ENCODE results near the gene CCDC32.

Gene CCDC32

GRCh38 chr15:40565333-40566238 lies 744 bp upstream of the CCDC32 start:
- no peak for DNase-seq (ENCODE audit: low read depth)

GRCh38 chr15:40563426-40563825 lies 1.4 kb downstream of the CCDC32 start:
- DNase-seq (ENCODE audit: low read depth) = no peak

DNA sequence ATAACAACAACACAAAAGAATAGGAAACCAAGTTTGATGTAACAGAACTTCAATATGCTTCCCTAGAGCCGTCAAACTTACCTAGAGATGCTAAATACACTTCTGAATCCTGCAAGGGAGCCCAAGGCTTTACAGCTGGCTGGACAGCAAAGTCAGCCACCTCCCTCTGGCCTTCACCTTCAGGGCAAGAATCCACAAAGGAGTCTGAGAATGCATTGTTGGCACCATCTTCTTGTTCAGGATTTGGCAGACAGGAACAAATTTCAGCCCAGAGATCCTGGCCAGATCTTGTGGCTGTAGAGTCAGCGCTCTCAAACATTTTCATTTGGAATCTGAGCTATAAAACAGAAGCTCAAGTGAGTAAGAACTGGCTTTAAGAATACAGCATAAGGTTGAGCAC lies 2.2 kb downstream of the CCDC32 start:
- DNase-seq (ENCODE audit: low read depth) = no peak

GRCh38 chr15:40558952-40559742 lies 5.7 kb downstream of the CCDC32 start:
- DNase-seq (ENCODE audit: low read depth) = no peak

DNA sequence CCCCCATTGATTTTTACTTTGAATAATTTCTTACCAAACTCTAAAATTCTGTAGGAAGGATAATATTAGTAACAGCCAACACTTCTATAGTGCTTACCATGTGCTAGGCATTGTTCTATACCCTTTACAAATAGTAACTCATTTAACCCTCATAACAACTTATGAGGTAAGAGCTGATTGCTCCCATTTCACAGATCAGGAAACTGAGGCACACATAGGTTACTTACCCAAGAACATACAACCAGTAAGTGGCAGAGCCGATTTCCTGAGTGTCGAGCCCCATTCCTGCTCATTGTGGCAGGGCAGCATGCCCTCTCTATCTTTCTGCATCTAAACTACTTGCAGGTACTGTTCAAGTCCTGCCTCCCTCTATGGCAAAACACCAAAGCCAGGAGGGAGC lies 9.0 kb downstream of the CCDC32 start:
- DNase-seq (ENCODE audit: low read depth) = no peak

DNA sequence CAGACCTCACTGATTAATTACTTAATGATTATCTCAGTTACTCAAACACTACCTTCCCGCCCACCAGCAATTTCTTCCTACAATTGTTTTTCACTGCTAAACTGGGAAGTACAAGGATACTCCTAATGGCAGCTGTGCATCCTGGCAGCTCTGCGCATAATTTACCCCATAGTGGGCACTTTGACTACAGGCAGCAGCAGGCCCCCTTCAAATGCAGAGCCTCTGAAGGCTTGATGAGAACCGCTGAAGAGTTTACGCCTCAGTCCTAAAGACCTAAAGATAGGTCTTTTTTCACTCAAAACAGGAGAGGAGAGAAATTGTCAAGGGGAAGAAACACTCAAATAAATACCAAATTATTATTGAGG lies 10.7 kb downstream of the CCDC32 start:
- no peak for DNase-seq (ENCODE audit: low read depth)

GRCh38 chr15:40550341-40551037 lies 14.4 kb downstream of the CCDC32 start:
- no peak for DNase-seq (ENCODE audit: low read depth)

DNA sequence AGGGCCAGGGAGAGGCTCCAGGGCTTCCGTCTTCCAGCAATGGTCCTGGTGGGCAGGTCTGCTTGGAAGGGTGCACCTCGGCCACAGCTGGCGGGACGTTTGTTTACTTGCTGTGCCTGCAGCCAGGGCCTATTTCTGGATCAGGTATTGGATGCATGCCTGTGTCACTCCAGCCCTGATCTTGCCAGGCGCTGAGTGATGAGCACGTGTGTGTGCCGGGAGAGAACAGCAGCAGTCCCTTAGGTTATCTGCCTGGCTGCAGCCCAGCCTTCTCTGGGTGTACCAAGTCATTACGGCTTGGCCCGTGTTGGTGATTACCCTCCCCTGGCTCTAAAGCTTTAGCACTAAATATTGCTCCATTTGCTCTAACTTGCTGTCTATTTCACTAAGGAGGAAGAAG lies 14.9 kb downstream of the CCDC32 start:
- no peak for DNase-seq (ENCODE audit: low read depth)

DNA sequence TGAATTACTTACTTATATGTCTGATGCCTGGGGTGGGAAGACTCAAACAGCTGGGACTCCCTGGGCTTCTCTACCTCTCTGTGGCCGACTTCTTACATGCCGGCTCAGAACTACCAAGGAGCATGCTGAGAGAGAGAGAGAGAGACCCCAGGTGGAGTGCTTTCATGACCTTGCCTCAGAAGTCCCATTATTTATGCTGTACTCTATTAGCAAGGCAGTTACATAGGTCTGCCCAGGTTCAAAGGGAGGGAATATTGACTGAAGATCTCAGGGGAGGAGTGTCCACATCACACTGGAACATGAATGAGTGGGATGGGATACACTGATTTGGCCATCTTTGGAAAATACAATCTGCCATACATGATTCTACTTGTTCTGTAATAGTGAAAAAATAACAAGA lies 16.2 kb downstream of the CCDC32 start:
- DNase-seq (ENCODE audit: low read depth) = no peak

- no peak for DNase-seq (ENCODE audit: low read depth)
Measured at GRCh38 chr15:40545457-40545856, 19.4 kb downstream of the CCDC32 start.

- no peak for DNase-seq (ENCODE audit: low read depth)
Measured at GRCh38 chr15:40543631-40544294, 21.1 kb downstream of the CCDC32 start.

GRCh38 chr15:40543082-40543481 lies 21.8 kb downstream of the CCDC32 start:
- DNase-seq (ENCODE audit: low read depth) = no peak

DNA sequence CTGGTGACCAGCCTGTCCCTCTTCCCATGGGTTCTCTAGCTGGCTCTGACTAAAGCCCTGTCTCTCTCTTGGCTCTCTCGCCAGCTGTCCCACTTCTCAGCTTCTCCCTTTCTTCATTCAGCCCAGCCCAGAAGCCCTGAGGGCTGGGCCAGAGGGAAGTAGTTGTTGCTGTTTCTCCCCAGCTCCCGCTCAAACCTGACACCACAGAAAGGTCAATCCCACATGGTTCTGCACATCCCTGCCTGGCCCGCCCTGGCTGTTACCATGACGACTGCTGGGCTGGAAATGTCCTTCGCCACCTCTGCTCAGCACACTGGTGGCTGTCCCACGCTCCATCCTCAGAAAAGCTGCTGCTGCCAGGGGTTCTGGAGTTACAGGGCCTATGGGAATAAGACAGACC lies 25.9 kb downstream of the CCDC32 start:
- DNase-seq (ENCODE audit: low read depth) = no peak

- no peak for DNase-seq (ENCODE audit: low read depth)
Measured at GRCh38 chr15:40536501-40536900, 28.3 kb downstream of the CCDC32 start.

DNA sequence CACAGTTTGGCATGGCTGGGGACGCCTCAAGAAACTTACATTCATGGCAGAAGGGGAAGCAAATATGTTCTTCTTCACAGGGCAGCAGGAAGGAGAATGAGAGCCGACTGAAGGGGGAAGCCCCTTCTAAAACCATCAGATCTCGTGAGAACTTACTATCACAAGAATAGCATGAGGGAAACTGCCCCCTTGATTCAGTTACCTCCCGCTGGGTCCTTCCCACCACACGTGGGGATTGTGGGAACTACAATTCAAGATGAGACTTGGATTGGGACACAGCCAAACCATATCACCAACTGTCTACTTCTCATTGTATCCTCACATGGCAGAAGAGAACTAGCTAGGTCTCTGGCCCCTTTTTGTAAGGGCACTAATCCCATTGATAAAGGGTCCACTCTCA lies 30.5 kb downstream of the CCDC32 start:
- no peak for DNase-seq (ENCODE audit: low read depth)

GRCh38 chr15:40533763-40534364 lies 31.0 kb downstream of the CCDC32 start:
- DNase-seq (ENCODE audit: low read depth) = no peak

DNA sequence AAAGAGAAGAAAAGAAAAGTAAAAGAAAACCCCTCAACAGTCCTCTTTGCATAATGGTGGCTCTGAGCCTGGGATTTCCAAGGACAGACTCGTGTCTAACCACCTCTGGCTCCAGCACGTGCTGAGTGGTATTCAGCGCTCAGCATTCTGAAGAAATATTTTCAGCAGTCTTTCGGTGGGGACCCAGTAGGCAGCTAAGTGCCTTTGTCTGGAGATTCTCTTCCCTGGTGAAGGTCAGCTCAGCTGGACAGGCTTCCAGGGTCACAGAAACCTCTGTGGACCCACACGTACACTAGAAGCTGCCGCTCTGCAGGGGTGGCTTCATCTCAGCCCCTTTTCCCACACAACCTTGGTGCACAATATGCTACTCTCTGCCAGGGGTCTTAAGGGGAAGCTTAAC lies 36.0 kb downstream of the CCDC32 start:
- DNase-seq (ENCODE audit: low read depth) = no peak

DNA sequence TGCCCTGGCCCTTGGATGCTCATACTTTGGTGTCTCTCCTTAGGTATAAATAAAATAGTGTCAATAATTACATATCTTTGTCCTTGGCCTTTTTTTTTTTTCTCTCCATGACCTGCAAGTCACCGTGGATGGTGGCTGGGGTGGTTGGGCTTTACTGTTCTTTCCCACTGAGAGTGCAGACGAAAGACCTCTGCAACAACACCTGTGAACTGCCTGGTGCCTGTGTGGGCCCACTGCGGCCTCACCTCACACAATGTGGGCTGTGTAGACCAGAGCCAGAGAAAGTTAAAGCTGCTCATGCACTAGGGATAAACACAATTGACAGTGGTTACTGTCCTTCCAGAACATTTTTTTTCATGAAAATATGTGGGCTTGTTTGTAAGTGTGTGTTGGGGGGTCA lies 39.0 kb downstream of the CCDC32 start:
- no peak for DNase-seq (ENCODE audit: low read depth)

DNA sequence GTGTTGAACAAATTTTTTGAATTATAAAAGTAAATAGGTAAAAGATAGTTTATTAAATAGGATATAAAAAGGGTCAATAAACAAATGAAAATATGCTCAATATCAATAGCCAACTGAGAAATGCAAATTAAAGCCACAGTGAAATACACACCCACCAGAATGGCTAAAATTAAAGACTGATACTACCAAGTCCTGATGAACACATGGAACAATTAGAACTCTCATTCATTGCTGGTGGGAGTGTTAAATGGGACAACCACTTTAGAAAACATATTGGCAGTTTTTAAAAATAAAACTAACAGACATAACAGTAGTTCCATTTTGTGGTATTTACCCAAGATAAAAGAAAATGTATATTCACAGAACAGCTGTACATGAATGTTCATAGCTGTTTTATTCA lies 41.2 kb downstream of the CCDC32 start:
- DNase-seq (ENCODE audit: low read depth) = no peak

- DNase-seq (ENCODE audit: low read depth) = no peak
Measured at GRCh38 chr15:40516322-40516721, 48.5 kb downstream of the CCDC32 start.

DNA sequence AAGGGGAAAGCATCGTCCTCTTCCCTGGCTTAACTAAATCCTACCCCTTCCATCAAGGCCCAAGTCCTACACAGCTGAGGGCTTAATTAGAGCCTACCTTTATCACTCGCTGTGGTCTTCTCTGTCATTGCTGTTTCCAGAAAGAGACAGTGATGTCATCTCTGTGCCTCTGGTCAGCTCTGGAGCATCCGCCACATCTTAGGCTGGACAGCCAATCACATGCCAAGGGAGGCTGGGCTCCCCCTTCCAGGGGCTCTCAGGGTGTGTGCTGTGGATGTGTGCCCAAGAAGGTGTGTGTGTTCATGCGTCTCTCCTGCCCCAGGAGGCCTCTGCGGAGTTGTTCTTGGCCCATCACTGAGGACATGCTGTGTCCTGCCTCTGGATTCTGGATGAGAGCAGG lies 51.2 kb downstream of the CCDC32 start:
- DNase-seq (ENCODE audit: low read depth) = no peak

- DNase-seq (ENCODE audit: low read depth) = no peak
Measured at GRCh38 chr15:40512440-40512839, 52.4 kb downstream of the CCDC32 start.
